ENCODE results near the gene ST3GAL4.

DNA sequence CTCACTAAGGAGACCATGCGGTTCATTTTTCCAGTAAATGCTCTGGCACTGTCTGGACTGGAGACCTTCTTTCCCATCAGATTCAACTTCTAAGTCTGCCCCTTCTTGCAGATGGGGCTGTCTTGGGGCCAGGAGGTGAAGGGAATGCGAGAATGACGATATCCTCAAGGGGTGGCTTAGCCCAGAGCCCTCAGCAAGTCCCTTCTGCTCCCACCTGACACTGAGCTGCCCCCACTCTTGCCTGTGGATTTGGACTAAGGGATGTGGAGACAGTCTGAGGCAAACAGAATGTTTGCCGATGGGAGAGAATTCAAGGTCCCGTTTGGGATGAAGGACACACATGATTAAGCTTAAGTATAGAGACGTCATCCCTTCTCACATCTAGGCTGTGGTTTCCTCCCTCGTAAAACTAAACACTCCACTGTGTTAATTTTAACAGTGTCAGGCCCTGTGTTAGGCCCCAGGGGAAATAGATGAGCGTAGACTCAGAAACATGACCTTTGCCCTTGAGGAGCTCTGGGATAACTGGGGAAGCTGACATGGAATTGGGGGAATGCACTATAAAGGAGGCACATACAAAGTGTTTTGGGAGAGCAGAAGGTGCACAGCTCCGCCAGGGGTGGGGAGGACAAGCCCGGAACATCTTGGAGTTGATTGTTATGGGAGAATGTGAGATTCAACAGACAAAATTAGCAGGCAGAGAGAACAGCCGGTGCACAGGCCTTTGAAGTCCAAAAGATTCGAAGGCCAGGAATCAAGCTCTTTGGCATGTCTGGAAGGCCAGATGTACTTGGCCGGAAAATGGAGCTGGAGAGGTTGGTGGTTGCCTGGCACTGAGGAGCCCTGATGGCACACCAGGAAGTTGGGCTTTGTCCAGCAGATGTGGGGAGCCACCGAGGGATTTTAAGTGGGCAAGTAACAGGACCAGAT is 71.6 kb downstream of the ST3GAL4 start:
- no peak for TF ChIP-seq POLR2A (IDR thresholded peaks at IDR 0.05)
- no peak for TF ChIP-seq CTCF (IDR thresholded peaks at IDR 0.05 in 4 of 5, conservative IDR thresholded peaks at IDR 0.05 in 1 of 5)

All from gastrocnemius medialis (tissue), 4 donors.